ENCODE results near the gene PNPLA6.

- no peak for TF ChIP-seq EZH2 (IDR thresholded peaks at IDR 0.05; ENCODE audit: low read length)
- TF ChIP-seq, protein P1, sequence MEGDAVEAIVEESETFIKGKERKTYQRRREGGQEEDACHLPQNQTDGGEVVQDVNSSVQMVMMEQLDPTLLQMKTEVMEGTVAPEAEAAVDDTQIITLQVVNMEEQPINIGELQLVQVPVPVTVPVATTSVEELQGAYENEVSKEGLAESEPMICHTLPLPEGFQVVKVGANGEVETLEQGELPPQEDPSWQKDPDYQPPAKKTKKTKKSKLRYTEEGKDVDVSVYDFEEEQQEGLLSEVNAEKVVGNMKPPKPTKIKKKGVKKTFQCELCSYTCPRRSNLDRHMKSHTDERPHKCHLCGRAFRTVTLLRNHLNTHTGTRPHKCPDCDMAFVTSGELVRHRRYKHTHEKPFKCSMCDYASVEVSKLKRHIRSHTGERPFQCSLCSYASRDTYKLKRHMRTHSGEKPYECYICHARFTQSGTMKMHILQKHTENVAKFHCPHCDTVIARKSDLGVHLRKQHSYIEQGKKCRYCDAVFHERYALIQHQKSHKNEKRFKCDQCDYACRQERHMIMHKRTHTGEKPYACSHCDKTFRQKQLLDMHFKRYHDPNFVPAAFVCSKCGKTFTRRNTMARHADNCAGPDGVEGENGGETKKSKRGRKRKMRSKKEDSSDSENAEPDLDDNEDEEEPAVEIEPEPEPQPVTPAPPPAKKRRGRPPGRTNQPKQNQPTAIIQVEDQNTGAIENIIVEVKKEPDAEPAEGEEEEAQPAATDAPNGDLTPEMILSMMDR (optimal IDR thresholded peaks at IDR 0.05 in 1 of 3, IDR thresholded peaks at IDR 0.05 in 1 of 3, conservative IDR thresholded peaks at IDR 0.05 in 1 of 3; ENCODE audit: extremely low read depth in 1 of 3, insufficient read depth in 2 of 3, low read length in 3 of 3) = no peak
Measured at GRCh38 chr19:7598180-7598579, 62.7 kb downstream of the PNPLA6 start.

Data from keratinocyte (primary cell).